Tibial nerve (tissue), 4 donors: ENCODE data around the gene TM9SF3.

ENCODE experiments used
- EP300 ChIP-seq, 2 donors: sonication (generic); formaldehyde crosslinking; IDR thresholded peaks; one replicate each; pipeline ENCODE4 v1.6.1; 2017; ENCODE audit warnings: antibody characterized with exemption in 2 of 2, mild to moderate bottlenecking in 1 of 2
- POLR2A ChIP-seq, 2 donors: fragments of 450-650 bp; IDR thresholded peaks; one replicate each; pipeline ENCODE4 v1.6.1; 2017; ENCODE audit warnings: antibody characterized with exemption in 2 of 2, mild to moderate bottlenecking in 2 of 2, moderate library complexity in 2 of 2
- TF ChIP-seq, protein P1 (sequence below), 5 experiments: fragments of 200-600 bp in 3 of 5; fragments of 450-650 bp in 2 of 5; sonication (generic) in 3 of 5; IDR thresholded peaks; one replicate each; pipeline ENCODE4 v1.5.1; 2016 to 2019; ENCODE audit warnings: antibody characterized with exemption in 5 of 5, mild to moderate bottlenecking in 3 of 5, moderate library complexity in 2 of 5

DNA sequence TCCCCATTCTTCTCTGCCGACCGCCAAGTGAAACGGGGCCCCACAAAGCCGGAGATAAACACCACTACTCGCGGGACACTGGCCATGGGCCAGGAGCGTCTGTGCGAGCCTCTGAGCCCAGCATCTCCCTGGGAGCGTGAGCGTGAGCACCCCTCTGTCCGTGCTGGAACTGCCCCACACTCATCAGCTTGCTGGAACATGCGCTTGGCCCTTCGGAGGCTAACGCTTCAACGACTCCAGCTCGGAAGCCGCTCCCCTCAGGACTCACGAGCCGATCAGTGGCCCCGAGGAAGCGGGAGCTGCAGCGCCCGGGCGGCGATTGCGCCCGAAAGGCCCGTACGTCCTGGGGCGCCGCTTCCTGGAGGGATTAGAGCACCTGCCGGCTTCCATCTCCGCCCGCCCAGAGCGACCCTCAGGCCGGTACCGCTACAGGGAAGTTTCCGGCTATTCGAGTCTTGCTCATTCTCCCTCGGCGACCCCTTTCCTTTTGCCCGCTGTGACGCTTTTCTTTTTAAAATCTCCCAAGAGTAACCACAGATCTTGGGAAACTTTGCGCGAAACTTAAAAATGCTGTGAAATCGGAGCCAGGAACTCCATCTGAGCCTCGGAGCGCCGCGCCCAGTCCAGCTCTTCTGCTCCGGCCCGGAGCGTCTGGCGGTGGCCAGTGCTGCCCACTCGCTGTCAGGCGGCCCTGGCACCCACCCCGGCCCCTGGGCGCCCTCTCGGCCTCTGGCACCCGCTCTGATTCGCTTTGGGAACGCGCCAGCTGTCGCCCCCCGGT is 74.1 kb downstream of the TM9SF3 start:
- TF ChIP-seq EP300 (IDR thresholded peaks at IDR 0.05) (no peak), POLR2A (IDR thresholded peaks at IDR 0.05) (no peak)
- TF ChIP-seq, protein P1, sequence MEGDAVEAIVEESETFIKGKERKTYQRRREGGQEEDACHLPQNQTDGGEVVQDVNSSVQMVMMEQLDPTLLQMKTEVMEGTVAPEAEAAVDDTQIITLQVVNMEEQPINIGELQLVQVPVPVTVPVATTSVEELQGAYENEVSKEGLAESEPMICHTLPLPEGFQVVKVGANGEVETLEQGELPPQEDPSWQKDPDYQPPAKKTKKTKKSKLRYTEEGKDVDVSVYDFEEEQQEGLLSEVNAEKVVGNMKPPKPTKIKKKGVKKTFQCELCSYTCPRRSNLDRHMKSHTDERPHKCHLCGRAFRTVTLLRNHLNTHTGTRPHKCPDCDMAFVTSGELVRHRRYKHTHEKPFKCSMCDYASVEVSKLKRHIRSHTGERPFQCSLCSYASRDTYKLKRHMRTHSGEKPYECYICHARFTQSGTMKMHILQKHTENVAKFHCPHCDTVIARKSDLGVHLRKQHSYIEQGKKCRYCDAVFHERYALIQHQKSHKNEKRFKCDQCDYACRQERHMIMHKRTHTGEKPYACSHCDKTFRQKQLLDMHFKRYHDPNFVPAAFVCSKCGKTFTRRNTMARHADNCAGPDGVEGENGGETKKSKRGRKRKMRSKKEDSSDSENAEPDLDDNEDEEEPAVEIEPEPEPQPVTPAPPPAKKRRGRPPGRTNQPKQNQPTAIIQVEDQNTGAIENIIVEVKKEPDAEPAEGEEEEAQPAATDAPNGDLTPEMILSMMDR (IDR thresholded peaks at IDR 0.05): no peak
